Trophoblast cell (in vitro differentiated cells and primary cell): ENCODE data around the gene TMEM50B. TPM values are rescaled to one million over a fixed set of nuclear protein-coding genes. Genes with fewer than 3 reads are reported as not detected.

Experiments
- DNase-seq, 2 donors: peaks; one replicate each; pipeline ENCODE4 v3.0.0-alpha.2; 2016
- H2AFZ ChIP-seq: 2 replicates; pipeline ENCODE4 v1.6.1; 2013; ENCODE audit warnings: low read length, moderate library complexity, mild to moderate bottlenecking; ENCODE audit not compliant: insufficient read depth, poor library complexity
- H2AK5ac ChIP-seq: 2 replicates; pipeline ENCODE4 v1.6.1; 2013; ENCODE audit warnings: mild to moderate bottlenecking, low read length
- H2BK120ac ChIP-seq: 2 replicates; pipeline ENCODE4 v1.6.1; 2013; ENCODE audit warnings: low read length, mild to moderate bottlenecking, moderate library complexity; ENCODE audit not compliant: insufficient read depth, poor library complexity
- H2BK12ac ChIP-seq: 2 replicates; pipeline ENCODE4 v1.6.1; 2013; ENCODE audit warnings: mild to moderate bottlenecking, low read length, moderate library complexity
- H2BK5ac ChIP-seq: 2 replicates; pipeline ENCODE4 v1.6.1; 2013; ENCODE audit warnings: low read length, low read depth, moderate library complexity, mild to moderate bottlenecking; ENCODE audit not compliant: poor library complexity
- H3K14ac ChIP-seq: 2 replicates; pipeline ENCODE4 v1.6.1; 2013; ENCODE audit warnings: mild to moderate bottlenecking, low read length
- H3K18ac ChIP-seq: 2 replicates; pipeline ENCODE4 v1.6.1; 2013; ENCODE audit warnings: mild to moderate bottlenecking, low read length
- H3K23ac ChIP-seq: 2 replicates; pipeline ENCODE4 v1.6.1; 2013; ENCODE audit warnings: low read length
- H3K27ac ChIP-seq: 2 replicates; pipeline ENCODE4 v1.5.1; 2013; ENCODE audit warnings: low read depth, mild to moderate bottlenecking, inconsistent platforms, low read length, moderate library complexity
- H3K27me3 ChIP-seq: 2 replicates; pipeline ENCODE4 v1.6.1; 2013; ENCODE audit warnings: inconsistent platforms, mild to moderate bottlenecking, low read length, moderate library complexity; ENCODE audit not compliant: insufficient read depth
- H3K36me3 ChIP-seq, 2 experiments: 1 replicate in 1 of 2; 2 replicates in 1 of 2; pipeline ENCODE4 v1.6.1; 2013; ENCODE audit warnings: low read length in 2 of 2, mild to moderate bottlenecking in 2 of 2, moderate library complexity in 1 of 2; ENCODE audit not compliant: insufficient read depth in 2 of 2, control insufficient read depth in 1 of 2
- H3K4ac ChIP-seq: 2 replicates; pipeline ENCODE4 v1.6.1; 2013; ENCODE audit warnings: low read depth, mild to moderate bottlenecking, low read length, moderate library complexity
- H3K4me1 ChIP-seq, 2 experiments: 1 replicate in 1 of 2; 2 replicates in 1 of 2; pipeline ENCODE4 v1.6.1; 2013; ENCODE audit warnings: low read length in 2 of 2, mild to moderate bottlenecking in 2 of 2, moderate library complexity in 1 of 2; ENCODE audit not compliant: insufficient read depth in 2 of 2, control insufficient read depth in 1 of 2
- H3K4me2 ChIP-seq: 2 replicates; pipeline ENCODE4 v1.6.1; 2013; ENCODE audit warnings: inconsistent platforms, mild to moderate bottlenecking, low read length, moderate library complexity
- H3K4me3 ChIP-seq: 2 replicates; pipeline ENCODE4 v1.5.1; 2013; ENCODE audit warnings: mild to moderate bottlenecking, low read depth, low read length, inconsistent platforms
- H3K79me1 ChIP-seq: one replicate; pipeline ENCODE4 v1.6.1; 2013; ENCODE audit warnings: low read length
- H3K79me2 ChIP-seq: 2 replicates; pipeline ENCODE4 v1.6.1; 2013; ENCODE audit warnings: low read length, mild to moderate bottlenecking; ENCODE audit not compliant: control insufficient read depth, insufficient read depth, poor library complexity
- H3K9ac ChIP-seq: 2 replicates; pipeline ENCODE4 v1.6.1; 2013; ENCODE audit warnings: mild to moderate bottlenecking, low read length
- H3K9me3 ChIP-seq: 2 replicates; pipeline ENCODE4 v1.6.1; 2013; ENCODE audit warnings: low read depth, mild to moderate bottlenecking, control low read depth, inconsistent platforms, low read length; ENCODE audit not compliant: insufficient read depth
- H4K12ac ChIP-seq: 2 replicates; pipeline ENCODE4 v1.6.1; 2013; ENCODE audit warnings: low read depth, mild to moderate bottlenecking, low read length, moderate library complexity
- H4K8ac ChIP-seq: 2 replicates; pipeline ENCODE4 v1.6.1; 2013; ENCODE audit warnings: low read depth, mild to moderate bottlenecking, low read length, moderate library complexity
- H4K91ac ChIP-seq: one replicate; pipeline ENCODE4 v1.6.1; 2013; ENCODE audit warnings: low read depth, mild to moderate bottlenecking, low read length, moderate library complexity
- WGBS: extraction: QIAGEN DNeasy Blood & Tissue Kit; methylation state at CpG from one replicate; pipeline ENCODE4 v1.1.7; 2013; ENCODE audit warnings: missing lambda C conversion rate; ENCODE audit not compliant: insufficient read length, insufficient coverage; ENCODE audit errors: extremely low coverage; 5-methylcytosine and 5-hydroxymethylcytosine counted together
- polyA plus RNA-seq: library from polyadenylated mRNA; stranded (reverse); fragments of 200-250 nt; gene quantifications from 2 replicates; pipeline ENCODE4 v1.2.3, GENCODE V29; 2013

TMEM50B gene
- 14.9 TPM in 2 replicates for polyA plus RNA-seq

GRCh38 chr21:33479679-33480480 is at the start of gene TMEM50B:
TSS of gene TMEM50B (minus strand) at chr21:33479974. CDS start at chr21:33468885, 11,089 bp downstream.
- Histone ChIP-seq H2AFZ (peak within 1 kb of the TSS; percentile 80), H2AK5ac (no peak within 1 kb of the TSS)

GRCh38 chr21:33522953-33523349 is 43.2 kb upstream of the TMEM50B start:
- H3K4me3 ChIP-seq, result no peak overlapping the region
- H3K14ac ChIP-seq, result no peak overlapping the region
- H3K4ac ChIP-seq, result no peak overlapping the region
- no peak overlapping the region for H2BK120ac ChIP-seq
- H4K91ac ChIP-seq, result no peak overlapping the region
- H3K79me2 ChIP-seq, result no peaks in the 10 kb centered on the region
- no peak overlapping the region for H2BK12ac ChIP-seq
- no peak overlapping the region for H4K8ac ChIP-seq
- H3K18ac ChIP-seq, result no peak overlapping the region
- H3K9ac ChIP-seq, result no peak overlapping the region
- H3K27ac ChIP-seq, result no peak overlapping the region
- no peak overlapping the region for H2BK5ac ChIP-seq
- no peak overlapping the region for H2AK5ac ChIP-seq
- no peak overlapping the region for H2AFZ ChIP-seq
- H4K12ac ChIP-seq, result no peak overlapping the region
- H3K4me1 ChIP-seq, result no peaks in the 10 kb centered on the region
- no peaks in the 10 kb centered on the region for H3K27me3 ChIP-seq
- H3K36me3 ChIP-seq, result peaks cover 20 to 27% of the 10 kb centered on the region in 2 experiments
- no peaks in the 10 kb centered on the region for H3K9me3 ChIP-seq
- DNase-seq, result no peak
- no peak overlapping the region for H3K23ac ChIP-seq
- no CpG with 5 or more reads among the region's 1 CpG for WGBS
- H3K79me1 ChIP-seq, result no peaks in the 10 kb centered on the region
- H3K4me2 ChIP-seq, result no peak overlapping the region

More at GRCh38 chr21:33479679-33480480, at the start of gene TMEM50B:
- H3K36me3 ChIP-seq, result no peaks in the 10 kb centered on the region
- peak within 1 kb of the TSS; percentile 89 for H3K4me2 ChIP-seq
- DNase-seq, result peak; percentile 96 to 98
- H2BK5ac ChIP-seq, result peak within 1 kb of the TSS; percentile 89
- peaks cover 11% of the 10 kb centered on the region for H3K79me1 ChIP-seq
- H3K27me3 ChIP-seq, result no peaks in the 10 kb centered on the region
- peak within 1 kb of the TSS; percentile 95 for H3K14ac ChIP-seq
- H3K4me3 ChIP-seq, result peak within 1 kb of the TSS; percentile 94
- H4K8ac ChIP-seq, result peak within 1 kb of the TSS; percentile 95
- no peaks in the 10 kb centered on the region for H3K9me3 ChIP-seq
- peak within 1 kb of the TSS; percentile 79 for H4K91ac ChIP-seq
- H2BK12ac ChIP-seq, result peak within 1 kb of the TSS; percentile 24
- peak within 1 kb of the TSS; percentile 59 for H3K4ac ChIP-seq
- H2BK120ac ChIP-seq, result peak within 1 kb of the TSS; percentile 87
- H3K23ac ChIP-seq, result no peak within 1 kb of the TSS
- H3K79me2 ChIP-seq, result peaks cover 7% of the 10 kb centered on the region
- peak within 1 kb of the TSS; percentile 94 for H3K18ac ChIP-seq
- peak within 1 kb of the TSS; percentile 85 for H4K12ac ChIP-seq
- WGBS, result no CpG with 5 or more reads among the region's 93 CpGs
- peak within 1 kb of the TSS; percentile 88 for H3K27ac ChIP-seq
- H3K9ac ChIP-seq, result peak within 1 kb of the TSS; percentile 88
- H3K4me1 ChIP-seq, result peaks cover 3 to 5% of the 10 kb centered on the region in 2 experiments

DNA sequence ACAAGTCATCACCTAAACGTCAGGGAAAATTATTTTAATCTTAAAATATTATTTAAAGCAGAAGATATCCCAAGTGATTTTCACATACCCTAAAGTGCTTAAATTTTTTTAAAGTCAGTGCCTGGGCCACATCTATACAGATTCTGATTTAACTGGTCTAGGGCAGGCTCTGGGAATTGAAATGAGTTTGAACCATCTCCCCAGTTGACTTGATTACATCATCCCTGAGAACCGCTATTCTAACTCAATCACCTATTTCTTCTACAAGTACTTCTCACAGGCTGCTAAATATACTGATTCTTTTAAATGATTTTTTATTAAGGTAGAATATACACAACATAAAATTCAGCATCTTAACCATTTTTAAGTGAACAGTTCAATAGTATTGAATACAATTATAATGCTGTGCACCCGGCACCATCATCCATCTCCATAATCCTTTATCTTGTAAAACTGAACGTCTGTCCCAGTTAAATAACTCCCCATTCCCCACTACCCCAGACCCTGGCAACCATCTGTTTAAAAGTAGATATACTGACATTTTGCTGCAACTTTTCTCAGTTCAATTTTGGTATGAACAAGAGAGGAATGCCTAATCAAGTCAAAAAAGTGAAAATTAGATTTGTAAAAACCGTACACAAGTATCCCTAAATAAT is 42.7 kb upstream of the TMEM50B start:
- no peak overlapping the region for H3K27ac ChIP-seq
- H3K79me1 ChIP-seq, result no peaks in the 10 kb centered on the region
- no peaks in the 10 kb centered on the region for H3K79me2 ChIP-seq
- no peak overlapping the region for H3K4ac ChIP-seq
- H3K27me3 ChIP-seq, result no peaks in the 10 kb centered on the region
- no peak overlapping the region for H3K18ac ChIP-seq
- DNase-seq, result no peak
- H3K23ac ChIP-seq, result no peak overlapping the region
- WGBS, result no CpG with 5 or more reads among the region's 5 CpGs
- H3K4me3 ChIP-seq, result no peak overlapping the region
- H3K4me2 ChIP-seq, result no peak overlapping the region
- H4K12ac ChIP-seq, result no peak overlapping the region
- no peak overlapping the region for H3K9ac ChIP-seq
- no peak overlapping the region for H2BK5ac ChIP-seq
- H3K9me3 ChIP-seq, result no peaks in the 10 kb centered on the region
- H3K36me3 ChIP-seq, result peaks cover 17 to 24% of the 10 kb centered on the region in 2 experiments
- no peaks in the 10 kb centered on the region for H3K4me1 ChIP-seq
- H2AFZ ChIP-seq, result no peak overlapping the region
- H2BK120ac ChIP-seq, result no peak overlapping the region
- no peak overlapping the region for H4K91ac ChIP-seq
- no peak overlapping the region for H4K8ac ChIP-seq
- no peak overlapping the region for H2AK5ac ChIP-seq
- H2BK12ac ChIP-seq, result no peak overlapping the region
- no peak overlapping the region for H3K14ac ChIP-seq

DNA sequence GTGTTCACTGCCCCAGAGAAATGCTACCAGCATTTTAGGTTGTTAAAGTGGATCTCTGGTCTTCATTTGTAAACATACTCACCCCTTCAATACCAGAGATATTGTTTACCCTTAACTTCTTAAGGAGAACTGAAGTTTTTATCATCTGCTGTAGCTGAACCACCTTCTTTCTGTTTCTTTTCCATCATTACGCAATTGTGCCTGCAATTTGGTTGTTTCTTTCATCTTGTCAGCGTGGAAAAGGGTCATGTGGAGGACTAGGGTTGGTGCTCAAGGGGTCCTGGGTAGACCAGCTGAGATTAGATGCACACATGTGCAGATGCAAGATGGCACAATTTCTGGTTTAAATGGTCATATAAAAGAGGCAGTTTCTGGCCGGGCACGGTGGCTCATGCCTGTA is 39.1 kb upstream of the TMEM50B start:
- H3K14ac ChIP-seq, result no peak overlapping the region
- no peak overlapping the region for H2BK5ac ChIP-seq
- peak overlapping the region; percentile 46 for H3K9ac ChIP-seq
- H4K91ac ChIP-seq, result no peak overlapping the region
- H4K12ac ChIP-seq, result no peak overlapping the region
- H3K36me3 ChIP-seq, result peaks cover 16 to 28% of the 10 kb centered on the region in 2 experiments
- no peaks in the 10 kb centered on the region for H3K79me1 ChIP-seq
- H3K4me1 ChIP-seq, result no peaks in the 10 kb centered on the region
- H3K79me2 ChIP-seq, result no peaks in the 10 kb centered on the region
- no peak overlapping the region for H3K27ac ChIP-seq
- no peak for DNase-seq
- H2BK120ac ChIP-seq, result no peak overlapping the region
- no peak overlapping the region for H2AK5ac ChIP-seq
- H3K4ac ChIP-seq, result no peak overlapping the region
- H3K23ac ChIP-seq, result no peak overlapping the region
- H4K8ac ChIP-seq, result no peak overlapping the region
- no peak overlapping the region for H3K4me3 ChIP-seq
- H2BK12ac ChIP-seq, result no peak overlapping the region
- H2AFZ ChIP-seq, result no peak overlapping the region
- no CpG with 5 or more reads among the region's 4 CpGs for WGBS
- no peak overlapping the region for H3K18ac ChIP-seq
- H3K27me3 ChIP-seq, result no peaks in the 10 kb centered on the region
- no peak overlapping the region for H3K4me2 ChIP-seq
- no peaks in the 10 kb centered on the region for H3K9me3 ChIP-seq
